SIG-M5 (cell line): ENCODE data around the gene SPATA31D1.

ENCODE experiments used
- DNase-seq: peaks from one replicate; lab custom pipeline; 2025; lab: John Stamatoyannopoulos, UW

SPATA31D1 gene

DNA sequence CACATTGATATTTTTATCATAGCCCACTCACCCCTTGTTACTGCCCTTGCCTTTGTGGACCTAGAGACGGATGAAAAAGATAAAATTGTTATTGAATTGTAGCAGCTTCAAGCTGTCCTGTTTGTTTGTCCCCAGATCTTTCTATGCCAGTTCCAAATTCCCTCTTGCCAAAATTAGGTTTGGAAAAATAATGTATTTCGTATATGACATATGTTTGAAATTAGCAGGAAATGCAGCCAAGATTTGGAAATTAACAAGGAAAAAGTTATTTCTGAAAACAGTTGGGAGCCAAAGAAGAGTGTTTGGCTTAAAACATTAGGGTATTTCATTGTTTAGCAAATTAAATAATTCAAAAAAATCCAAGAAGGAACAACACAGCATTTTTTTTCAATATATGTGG lies 33.5 kb downstream of the SPATA31D1 start:
- DNase-seq, result no peak

DNA sequence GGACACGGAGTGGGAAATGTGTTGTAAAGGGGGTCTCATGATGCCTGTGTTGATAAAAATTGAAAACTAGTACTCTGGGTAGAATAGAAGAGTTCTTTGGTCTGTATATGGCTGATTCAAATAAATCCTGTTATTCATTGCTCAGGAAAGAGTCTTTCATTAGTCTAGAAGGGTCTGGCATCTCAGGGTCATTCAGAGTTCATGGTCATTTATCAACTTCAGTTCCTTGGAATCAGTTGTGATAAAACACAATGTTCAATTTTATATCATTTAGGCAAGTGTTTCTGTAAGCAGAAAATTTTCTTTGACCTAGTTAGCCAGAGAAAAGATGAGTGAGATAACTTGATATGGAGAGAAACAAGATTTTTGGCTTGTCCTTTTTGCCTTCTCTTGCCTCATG lies 36.3 kb downstream of the SPATA31D1 start:
- DNase-seq, result no peak

DNA sequence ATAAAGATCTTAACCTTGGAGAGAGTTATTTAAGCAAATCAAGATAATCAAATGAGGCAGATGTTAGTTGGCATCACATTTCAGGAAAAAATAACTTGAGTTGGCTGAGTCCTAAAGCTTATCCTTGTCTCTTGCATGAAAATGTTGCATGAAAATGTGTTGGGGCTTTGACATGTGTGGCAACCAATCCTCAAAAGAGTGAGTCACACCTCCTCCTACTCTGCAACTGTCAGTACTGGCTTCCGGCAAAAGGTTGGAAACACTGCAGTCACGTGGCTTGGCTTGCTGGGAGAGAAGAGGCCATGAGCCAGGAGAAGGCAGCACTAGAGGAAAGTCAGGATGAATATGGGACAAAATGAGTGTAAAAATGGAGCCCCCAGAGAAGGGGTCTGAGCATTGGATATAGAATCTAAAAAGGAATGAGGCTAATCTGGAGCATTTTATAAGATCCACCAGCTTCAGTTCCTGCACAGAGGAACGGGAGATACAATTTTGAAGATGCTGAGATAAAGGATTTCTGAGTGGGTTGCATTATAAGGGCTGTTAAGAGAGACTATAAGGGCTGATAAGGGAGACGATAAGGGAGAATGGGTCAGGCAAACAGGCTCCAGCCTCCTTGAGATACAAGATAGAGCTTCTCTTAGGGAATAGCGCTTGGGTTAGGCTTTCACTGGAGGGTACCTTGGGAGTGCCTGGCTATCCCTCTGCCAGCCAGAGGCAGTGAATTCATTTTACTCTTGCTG lies 43.1 kb downstream of the SPATA31D1 start:
- no peak for DNase-seq

DNA sequence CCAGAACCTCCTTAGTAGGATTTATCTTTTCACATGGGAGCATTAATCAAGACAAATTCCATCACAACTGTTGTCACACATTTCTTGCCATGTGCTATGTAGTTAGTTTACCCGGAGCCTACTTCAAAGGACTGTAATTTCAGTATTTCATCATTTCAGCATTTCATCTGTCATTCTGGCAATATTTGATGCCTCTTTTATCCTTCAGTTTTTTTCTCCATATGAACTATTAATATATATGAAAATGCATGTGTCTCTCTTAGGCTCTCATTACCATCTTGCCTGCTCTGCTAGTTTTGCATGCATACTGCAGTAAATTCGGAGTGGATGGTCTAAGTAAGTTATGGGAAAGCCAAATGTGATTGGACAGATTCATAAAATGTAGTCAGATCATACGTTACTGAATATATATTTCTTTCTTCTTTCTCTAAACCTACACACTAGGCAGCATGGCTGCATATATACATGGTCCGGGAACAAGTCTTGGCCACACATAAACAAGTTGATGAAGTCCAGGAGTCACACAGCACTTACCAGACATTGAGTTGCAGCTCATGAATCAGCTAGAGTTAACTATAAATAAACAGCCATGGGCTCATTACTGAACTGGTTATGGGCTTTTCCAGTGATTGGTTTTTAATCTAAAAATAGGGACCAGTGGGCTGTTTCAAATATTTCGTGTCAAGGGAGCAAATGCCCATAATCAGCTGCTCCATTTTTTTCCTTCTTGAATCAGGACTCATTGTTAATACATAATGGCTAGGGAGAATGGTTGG lies 46.6 kb downstream of the SPATA31D1 start:
- no peak for DNase-seq

DNA sequence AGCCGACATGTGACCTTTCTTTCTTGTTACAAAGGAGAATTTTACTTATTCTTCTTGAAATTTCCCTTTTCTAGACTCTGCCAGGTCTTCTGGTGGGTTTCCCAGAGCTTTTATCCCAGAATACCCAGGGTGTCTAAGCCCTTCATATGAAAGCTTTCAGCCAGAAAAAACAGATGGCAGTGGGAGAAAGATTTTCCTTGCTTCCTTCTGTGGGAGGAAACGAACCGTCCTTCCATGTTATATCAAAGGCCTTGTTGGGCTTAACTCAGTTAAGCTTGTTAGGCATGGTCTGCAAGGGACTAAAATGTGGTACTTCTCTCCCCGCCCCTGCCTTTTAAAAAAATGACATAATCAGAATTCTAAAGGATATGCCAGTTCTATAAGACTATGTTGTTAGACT lies 47.5 kb downstream of the SPATA31D1 start:
- DNase-seq, result no peak

DNA sequence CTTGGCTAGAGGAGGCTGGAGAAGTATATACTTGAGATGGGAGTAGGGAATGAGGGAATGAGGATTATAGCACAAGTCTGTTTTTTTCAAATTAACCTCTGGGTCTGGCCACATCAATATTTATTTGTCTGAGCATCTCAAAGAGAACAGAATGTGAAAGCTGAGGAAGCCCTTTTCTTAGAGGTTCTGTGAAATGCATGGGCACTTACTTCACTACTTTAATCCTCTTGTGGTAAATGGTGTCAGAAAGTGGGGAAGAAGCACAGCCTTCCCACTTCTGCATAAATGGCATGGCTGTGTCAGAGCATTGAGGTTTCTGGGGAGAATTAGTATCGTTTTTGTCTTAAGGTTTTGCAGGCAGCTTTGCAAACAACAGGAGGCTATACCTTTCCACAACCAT lies 48.6 kb downstream of the SPATA31D1 start:
- no peak for DNase-seq

DNA sequence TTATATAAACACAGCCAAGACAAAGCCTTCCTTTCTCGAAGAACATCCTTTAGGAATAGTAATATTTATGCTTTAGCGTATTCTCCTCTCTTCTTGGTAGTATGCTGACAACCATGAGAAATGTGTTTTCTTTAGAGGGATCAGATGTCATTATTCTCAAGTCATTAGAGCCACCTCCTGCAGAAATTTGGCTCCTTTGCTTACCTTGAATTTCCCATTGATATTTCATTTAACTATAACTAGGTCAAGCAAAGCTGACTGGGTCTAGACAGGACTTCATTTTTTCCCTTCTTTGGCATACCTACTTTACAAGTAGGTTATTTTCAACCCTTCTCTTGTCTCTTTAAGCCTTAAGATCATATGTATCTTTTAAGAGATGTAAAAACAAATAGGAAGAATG lies 50.3 kb downstream of the SPATA31D1 start:
- no peak for DNase-seq
